Measurements from ENCODE around the gene S1PR4.

DNA sequence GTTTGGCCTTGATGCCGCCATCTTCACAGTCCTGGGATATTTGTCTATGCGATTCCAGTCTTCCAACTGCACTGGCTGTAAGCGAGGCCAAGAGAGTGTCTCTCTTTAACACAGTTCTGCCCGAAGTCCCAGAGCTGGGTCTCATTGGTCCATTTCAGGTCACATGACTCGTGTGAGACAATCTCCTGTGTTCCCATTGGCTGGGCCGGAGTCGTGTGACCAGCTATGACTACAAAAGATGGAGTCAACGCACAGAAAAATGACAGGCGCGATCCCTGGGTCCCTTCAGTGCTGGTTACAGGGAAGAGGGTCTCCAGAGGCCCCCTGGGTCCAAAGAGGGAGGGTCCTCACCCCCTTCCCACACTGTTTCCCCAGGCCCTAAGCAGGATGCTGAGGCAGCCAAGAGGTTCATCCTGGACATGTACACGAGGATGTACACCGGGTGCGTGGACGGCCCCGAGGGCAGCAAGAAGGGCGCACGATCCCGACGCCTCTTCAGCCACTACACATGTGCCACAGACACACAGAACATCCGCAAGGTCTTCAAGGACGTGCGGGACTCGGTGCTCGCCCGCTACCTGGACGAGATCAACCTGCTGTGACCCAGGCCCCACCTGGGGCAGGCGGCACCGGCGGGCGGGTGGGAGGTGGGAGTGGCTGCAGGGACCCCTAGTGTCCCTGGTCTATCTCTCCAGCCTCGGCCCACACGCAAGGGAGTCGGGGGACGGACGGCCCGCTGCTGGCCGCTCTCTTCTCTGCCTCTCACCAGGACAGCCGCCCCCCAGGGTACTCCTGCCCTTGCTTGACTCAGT lies 15.9 kb upstream of the S1PR4 start:
- TF ChIP-seq, protein P1, sequence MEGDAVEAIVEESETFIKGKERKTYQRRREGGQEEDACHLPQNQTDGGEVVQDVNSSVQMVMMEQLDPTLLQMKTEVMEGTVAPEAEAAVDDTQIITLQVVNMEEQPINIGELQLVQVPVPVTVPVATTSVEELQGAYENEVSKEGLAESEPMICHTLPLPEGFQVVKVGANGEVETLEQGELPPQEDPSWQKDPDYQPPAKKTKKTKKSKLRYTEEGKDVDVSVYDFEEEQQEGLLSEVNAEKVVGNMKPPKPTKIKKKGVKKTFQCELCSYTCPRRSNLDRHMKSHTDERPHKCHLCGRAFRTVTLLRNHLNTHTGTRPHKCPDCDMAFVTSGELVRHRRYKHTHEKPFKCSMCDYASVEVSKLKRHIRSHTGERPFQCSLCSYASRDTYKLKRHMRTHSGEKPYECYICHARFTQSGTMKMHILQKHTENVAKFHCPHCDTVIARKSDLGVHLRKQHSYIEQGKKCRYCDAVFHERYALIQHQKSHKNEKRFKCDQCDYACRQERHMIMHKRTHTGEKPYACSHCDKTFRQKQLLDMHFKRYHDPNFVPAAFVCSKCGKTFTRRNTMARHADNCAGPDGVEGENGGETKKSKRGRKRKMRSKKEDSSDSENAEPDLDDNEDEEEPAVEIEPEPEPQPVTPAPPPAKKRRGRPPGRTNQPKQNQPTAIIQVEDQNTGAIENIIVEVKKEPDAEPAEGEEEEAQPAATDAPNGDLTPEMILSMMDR (IDR thresholded peaks at IDR 0.05) = no peak
- TF ChIP-seq EP300 (IDR thresholded peaks at IDR 0.05) = no peak
